Stimulated activated CD4-positive, alpha-beta T cell treated with anti-CD3 and anti-CD28 coated beads, TNF-alpha, amount 100 ng/mL, for 1 hour (primary cell): ENCODE measurements around the gene TMEM91.
A peak's percentile ranks its signal among the peaks of the same experiment; 100 is the strongest.
"Not testable (repeated sequence)": the region's sequence is repeated elsewhere in the genome, so short reads cannot be mapped to it uniquely, and the experiment has no call there.

Source experiments
- DNase-seq, 3 donors: peaks; one replicate each; pipeline ENCODE4 v3.0.0-alpha.2; 2020; ENCODE audit warnings: low read depth in 3 of 3, low spot score in 1 of 3

TMEM91 gene

DNA sequence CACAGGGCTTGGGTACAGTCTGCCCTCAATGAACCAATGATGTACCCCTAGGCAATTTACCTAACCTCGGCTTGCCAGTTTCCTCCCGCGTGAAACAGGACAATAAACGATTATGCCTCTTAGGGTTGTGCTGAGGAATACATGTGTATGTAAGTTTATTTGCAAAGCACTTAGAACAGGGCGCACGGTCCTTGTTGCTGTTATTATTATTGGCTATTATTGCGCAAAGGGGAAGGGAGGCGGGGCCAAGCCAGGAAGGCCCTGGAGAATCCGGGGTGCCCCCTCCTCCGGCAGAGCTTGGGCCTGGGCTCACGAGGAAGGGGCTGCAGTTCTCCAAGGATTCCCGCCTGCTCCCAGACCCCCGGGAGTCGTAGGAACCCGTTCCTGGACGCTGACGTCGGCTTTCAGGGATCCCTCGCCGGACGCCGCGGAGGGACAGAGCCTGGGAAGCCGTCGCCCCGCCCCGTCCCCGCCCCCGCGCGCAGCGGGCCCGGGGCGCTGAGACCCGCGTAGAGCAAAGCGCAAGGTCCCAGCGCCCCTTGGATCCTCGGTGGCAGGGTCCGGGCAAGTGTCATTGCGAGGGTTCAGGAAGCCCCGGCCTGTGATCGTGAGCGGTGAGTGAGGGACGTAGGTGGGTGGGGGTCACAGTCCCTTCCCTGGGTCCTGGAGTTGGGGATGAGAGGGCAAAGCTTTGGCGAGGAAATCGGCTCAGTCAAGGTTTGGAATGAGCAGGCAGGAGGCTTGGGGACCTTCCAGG, at the start of gene TMEM91:
TSS of gene TMEM91 (plus strand) at position 293 of the 757 bp plus-strand sequence. CDS start 1,777 bp downstream, outside the sequence.
- no peak for DNase-seq

GRCh38 chr19:41327076-41327575, 49.2 kb upstream of the TMEM91 start:
- no peak for DNase-seq

GRCh38 chr19:41327576-41328156, 48.7 kb upstream of the TMEM91 start:
- peak; percentile 60 to 67 (median 67) for DNase-seq

DNA sequence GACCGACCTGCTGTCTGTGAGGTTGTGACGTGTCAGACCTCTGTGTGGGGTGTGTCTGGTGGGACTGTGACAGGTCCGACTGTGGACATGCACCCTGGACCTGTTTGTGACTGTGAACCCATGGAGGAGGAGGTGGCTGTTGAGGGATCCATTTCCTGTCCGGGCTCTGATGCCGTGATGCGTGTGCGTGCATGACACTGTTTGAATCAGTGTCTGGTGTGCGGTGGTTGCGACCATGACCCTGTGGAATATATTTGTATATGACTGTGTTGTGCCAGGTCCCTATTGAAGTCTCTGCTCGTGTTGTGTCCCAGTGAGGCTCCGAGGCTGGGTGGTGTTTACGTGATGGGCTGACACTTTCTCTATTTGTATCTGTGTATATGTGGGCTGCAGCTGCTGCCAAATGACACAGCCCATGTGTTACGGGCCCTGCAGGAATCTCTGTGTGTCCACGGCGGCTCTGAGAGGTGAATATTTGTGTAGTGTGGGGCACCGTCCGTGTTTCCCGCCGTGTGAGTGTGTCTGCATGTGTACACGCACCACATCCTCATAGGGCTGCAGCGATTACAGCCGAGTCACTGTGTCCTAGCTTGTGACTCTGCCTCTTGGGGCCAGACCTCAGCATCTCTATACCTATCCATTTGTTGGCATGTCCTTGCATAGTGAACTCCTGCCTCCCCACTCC, 48.0 kb upstream of the TMEM91 start:
- peak in 1 of 3 donors; percentile 34 for DNase-seq

DNA sequence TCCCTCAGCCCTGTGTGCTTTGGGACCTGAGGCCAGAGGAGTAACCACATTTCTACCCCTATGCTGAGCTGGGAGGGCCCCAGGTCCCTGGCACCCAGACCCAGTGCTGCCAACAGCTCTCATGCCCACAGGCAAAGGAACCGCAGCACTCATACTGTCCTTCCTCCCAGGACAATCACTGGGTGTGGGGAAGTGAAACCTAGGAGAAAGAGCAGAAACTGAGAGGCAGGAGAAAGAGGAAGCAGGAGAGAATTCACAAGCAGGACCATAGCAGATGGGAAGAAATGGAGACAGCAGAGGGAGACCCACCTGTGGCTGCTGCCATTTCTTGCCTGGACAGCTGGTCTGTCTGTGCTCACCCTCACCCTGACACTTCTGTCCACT, 47.5 kb upstream of the TMEM91 start:
- no peak for DNase-seq

- no peak for DNase-seq
These were observed 45.9 kb upstream of the TMEM91 start for GRCh38 chr19:41330481-41330880.

- no peak for DNase-seq
These were observed 45.2 kb upstream of the TMEM91 start for GRCh38 chr19:41330946-41331678.

DNA sequence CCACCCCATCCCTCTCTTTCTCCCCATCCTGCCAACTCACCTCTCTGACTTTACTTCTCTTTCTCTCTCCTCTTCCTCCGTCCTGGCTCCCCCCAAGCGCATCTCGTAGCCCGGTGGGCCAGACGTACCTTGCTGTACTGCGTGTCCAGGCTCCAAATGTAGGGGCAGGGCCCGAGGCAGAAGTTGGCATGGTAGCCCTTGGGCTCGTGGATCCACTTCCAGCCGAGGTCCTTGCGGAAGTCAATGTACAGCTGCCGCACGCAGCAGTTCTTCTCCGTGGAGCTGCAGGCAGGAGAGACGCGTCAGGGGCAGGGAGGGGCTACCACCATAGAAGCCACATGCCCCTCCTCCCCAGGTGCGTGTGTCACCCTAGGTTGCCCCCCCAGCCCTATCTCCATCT, 44.3 kb upstream of the TMEM91 start:
- no peak for DNase-seq

DNA sequence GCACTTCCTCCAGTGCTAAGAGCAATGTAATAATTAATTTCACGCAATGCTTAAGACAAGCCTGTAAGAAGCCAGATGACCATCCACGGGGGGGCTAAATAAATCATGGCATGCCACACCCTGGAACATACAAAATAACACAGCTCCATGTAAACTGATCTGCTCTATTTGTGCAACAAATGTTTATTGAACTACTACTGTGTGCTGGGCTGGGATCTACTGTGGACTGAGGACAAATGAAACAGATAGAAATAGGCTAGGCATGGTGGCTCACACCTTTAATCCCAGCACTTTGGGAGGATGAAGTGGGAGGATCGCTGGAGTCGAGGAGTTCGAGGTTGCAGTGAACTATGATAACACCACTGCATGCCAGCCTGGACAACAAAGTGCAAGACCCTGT, 43.9 kb upstream of the TMEM91 start:
- DNase-seq = no peak

GRCh38 chr19:41334793-41335192, 41.5 kb upstream of the TMEM91 start:
- no peak for DNase-seq

DNA sequence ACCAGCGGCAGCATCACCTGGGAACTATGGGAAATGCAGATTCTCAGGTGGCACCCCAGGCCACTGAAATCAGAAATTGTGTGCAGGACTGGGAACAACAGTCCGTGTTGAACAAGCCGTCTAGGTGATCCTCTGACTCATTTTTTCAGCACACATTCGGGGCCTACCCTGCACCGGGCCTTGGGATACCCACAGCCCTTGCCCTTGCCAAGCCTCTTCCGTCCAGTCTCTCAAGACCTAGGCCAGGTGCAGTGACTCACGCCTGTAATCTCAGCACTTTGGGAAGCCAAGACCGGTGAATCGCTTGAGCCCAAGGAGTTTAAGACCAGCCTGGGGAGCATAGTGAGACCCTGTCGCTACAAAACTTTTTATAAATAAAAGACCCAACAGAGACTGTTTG, 40.9 kb upstream of the TMEM91 start:
- no peak for DNase-seq

GRCh38 chr19:41339936-41340335, 36.4 kb upstream of the TMEM91 start:
- DNase-seq = no peak

DNA sequence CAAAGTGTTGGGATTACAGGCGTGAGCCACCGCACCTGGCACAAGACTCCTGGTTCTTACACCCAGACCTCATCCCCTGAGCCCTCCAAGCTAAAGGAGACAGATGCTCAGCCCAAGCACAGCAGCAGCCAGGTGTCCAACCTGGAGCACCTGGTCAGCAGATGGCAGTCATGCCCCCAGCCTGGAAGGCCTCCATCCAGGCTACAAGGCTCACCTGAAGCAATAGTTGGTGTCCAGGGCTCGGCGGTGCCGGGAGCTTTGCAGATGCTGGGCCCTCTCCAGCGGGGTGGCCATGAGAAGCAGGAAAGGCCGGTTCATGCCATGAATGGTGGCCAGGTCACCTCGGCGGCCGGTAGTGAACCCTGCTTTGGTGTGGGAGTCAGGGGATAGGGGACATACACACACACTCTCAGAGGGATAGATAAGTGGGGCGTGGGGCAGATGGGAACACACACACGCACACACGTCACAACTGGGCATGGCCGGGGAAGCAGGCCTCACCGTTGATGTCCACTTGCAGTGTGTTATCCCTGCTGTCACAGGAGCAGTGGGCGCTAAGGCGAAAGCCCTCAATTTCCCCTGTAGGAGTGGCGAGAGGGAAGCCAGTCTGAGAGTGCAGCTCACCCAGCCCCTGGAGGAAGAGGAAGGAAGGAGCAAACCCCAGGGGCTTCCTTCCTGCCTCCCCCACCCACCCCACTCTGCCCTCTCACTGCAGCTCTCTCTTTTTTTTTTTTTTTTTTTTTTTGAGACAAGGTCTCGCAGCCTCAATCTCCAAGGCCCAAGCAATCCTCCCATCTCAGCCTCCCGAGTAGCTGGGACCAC, 34.5 kb upstream of the TMEM91 start:
- DNase-seq = no peak

GRCh38 chr19:41344162-41344561, 32.2 kb upstream of the TMEM91 start:
- DNase-seq = no peak

DNA sequence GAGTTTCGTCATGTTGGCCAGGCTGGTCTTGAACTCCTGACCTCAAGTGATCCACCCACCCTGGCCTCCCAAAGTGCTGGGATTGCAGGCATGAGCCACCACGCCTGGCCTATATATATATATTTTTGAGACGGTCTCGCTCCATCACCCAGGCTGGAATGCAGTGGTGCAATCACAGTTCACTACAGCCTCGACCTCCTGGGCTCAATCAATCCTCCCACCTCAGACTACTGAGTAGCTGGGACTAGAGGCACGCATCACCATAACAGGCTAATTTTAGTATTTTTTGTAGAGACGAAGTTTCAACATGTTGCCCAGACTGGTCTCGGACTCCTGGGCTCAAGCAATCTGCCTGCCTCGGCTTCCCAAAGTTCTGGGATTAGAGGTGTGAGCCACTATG, 29.4 kb upstream of the TMEM91 start:
- not testable (repeated sequence) for DNase-seq

- DNase-seq = no peak
These were observed 25.5 kb upstream of the TMEM91 start for GRCh38 chr19:41350735-41351338.

GRCh38 chr19:41351339-41352245, 24.7 kb upstream of the TMEM91 start:
- peak; percentile 57 to 69 (median 59) for DNase-seq

DNA sequence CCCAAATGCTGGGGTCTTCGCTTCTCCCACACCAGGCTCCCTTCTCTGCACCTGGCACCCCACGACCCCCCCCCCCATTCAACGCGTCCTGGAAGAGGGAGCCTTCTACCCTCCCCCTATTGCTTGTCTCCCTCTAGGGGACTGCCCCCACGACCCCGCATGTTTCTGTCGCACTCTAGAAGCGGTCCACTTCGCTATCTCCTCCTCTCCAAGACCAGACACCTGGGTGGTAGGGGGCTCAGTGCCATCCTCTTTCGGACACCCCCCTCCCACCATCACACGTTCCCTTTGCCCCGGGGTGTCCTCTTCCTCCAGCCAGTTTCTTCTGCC, 24.1 kb upstream of the TMEM91 start:
- no peak for DNase-seq
